ENCODE data around the gene ARL4A.

The ARL4A gene

GRCh38 chr7:12686891-12687717, at the start of gene ARL4A:
ARL4A (plus strand) TSS chr7:12687633; CDS start chr7:12688255, 622 bp downstream.
- ChIA-PET POLR2A (interaction anchor here (0.7 to 1.3 kb wide), 3 partner anchors 9 to 236 kb away, joined by 3 to 4 read pairs (median 4); no protein-coding TSS in a partner anchor), CTCF (interaction anchor here (0.6 to 5.2 kb wide), 34 partner anchors 9 to 574 kb away, joined by 3 to 48 read pairs (median 4); no protein-coding TSS in a partner anchor)
- peak within 1 kb of the TSS; percentile 81 for H3K4me3 ChIP-seq (ENCODE audit: low read depth, low read length)
- TF ChIP-seq, protein P1, sequence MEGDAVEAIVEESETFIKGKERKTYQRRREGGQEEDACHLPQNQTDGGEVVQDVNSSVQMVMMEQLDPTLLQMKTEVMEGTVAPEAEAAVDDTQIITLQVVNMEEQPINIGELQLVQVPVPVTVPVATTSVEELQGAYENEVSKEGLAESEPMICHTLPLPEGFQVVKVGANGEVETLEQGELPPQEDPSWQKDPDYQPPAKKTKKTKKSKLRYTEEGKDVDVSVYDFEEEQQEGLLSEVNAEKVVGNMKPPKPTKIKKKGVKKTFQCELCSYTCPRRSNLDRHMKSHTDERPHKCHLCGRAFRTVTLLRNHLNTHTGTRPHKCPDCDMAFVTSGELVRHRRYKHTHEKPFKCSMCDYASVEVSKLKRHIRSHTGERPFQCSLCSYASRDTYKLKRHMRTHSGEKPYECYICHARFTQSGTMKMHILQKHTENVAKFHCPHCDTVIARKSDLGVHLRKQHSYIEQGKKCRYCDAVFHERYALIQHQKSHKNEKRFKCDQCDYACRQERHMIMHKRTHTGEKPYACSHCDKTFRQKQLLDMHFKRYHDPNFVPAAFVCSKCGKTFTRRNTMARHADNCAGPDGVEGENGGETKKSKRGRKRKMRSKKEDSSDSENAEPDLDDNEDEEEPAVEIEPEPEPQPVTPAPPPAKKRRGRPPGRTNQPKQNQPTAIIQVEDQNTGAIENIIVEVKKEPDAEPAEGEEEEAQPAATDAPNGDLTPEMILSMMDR (IDR thresholded peaks at IDR 0.05; ENCODE audit: insufficient read depth, low read length, missing control alignments) = peak; percentile 22
- DNase-seq (ENCODE audit: low read depth, low spot score) = peak; percentile 72

- TF ChIP-seq, protein P1 (IDR thresholded peaks at IDR 0.05; ENCODE audit: insufficient read depth, low read length, missing control alignments) = no peak
- DNase-seq (ENCODE audit: low read depth, low spot score) = no peak
- CTCF ChIA-PET = interaction anchor here (0.6 to 2.1 kb wide), 19 partner anchors 9 to 629 kb away, joined by 3 to 14 read pairs (median 4); no protein-coding TSS in a partner anchor
Observed at GRCh38 chr7:12637819-12638592, 49.4 kb upstream of the ARL4A start.

GRCh38 chr7:12638851-12639456, 48.5 kb upstream of the ARL4A start:
- TF ChIP-seq, protein P1 (IDR thresholded peaks at IDR 0.05; ENCODE audit: insufficient read depth, low read length, missing control alignments) = peak; percentile 24
- ChIA-PET CTCF (interaction anchor here (0.9 to 2.1 kb wide), 19 partner anchors 8 to 628 kb away, joined by 3 to 14 read pairs (median 4); no protein-coding TSS in a partner anchor), POLR2A (no interaction called here)
- H3K4me3 ChIP-seq (ENCODE audit: low read depth, low read length) = no peak overlapping the region
- no peak for DNase-seq (ENCODE audit: low read depth, low spot score)

More at GRCh38 chr7:12637819-12638592, 49.4 kb upstream of the ARL4A start:
- no peak overlapping the region for H3K4me3 ChIP-seq (ENCODE audit: low read depth, low read length)
- POLR2A ChIA-PET = no interaction called here

DNA sequence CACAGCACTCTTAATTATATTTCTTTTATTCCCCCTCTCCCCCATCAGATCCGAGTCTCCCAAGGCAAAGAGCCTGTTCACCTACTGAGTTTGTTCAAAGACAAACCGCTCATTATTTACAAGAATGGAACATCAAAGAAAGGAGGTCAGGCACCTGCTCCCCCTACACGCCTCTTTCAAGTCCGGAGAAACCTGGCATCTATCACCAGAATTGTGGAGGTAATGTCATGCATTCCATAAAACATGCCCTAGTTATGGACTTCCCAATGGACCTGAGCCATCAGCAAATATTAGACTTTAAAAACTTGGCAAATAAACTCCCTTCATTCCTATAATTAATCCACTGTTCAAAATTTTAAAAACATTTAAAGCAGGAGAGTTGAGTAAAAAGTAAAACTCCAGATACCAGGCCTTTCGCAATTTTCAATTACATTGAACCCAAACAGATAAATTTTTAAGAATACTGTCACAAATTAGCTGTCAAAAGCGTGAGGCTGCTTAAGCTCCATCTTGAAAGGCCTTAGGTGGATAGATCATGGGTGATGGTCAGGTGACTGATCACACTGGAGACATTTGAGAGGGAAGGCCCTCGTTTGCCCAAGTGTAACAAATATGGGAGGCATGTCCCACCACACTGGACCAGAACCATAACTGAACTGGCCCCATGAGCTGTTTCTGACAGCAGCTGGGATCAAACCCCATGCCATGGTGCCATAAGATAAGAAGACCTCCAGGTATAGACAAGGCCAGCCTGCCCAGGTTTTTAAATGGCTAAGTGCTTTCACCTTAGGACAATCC, 46.9 kb upstream of the ARL4A start:
- DNase-seq (ENCODE audit: low read depth, low spot score) = no peak
- ChIA-PET POLR2A (no interaction called here), CTCF (interaction anchor here (0.9 to 3.3 kb wide), 4 partner anchors 47 to 622 kb away, joined by 3 to 9 read pairs (median 5); partner anchors contain the start of gene ARL4A)
- no peak overlapping the region for H3K4me3 ChIP-seq (ENCODE audit: low read depth, low read length)
- TF ChIP-seq, protein P1 (IDR thresholded peaks at IDR 0.05; ENCODE audit: insufficient read depth, low read length, missing control alignments) = no peak

- CTCF ChIA-PET = interaction anchor here (0.9 to 3.3 kb wide), 5 partner anchors 46 to 622 kb away, joined by 3 to 9 read pairs (median 4); partner anchors contain the start of gene ARL4A
- POLR2A ChIA-PET = no interaction called here
- DNase-seq (ENCODE audit: low read depth, low spot score) = no peak
- H3K4me3 ChIP-seq (ENCODE audit: low read depth, low read length) = no peak overlapping the region
- TF ChIP-seq, protein P1 (IDR thresholded peaks at IDR 0.05; ENCODE audit: insufficient read depth, low read length, missing control alignments) = no peak
Observed at GRCh38 chr7:12641196-12641595, 46.2 kb upstream of the ARL4A start.
